ENCODE data around the gene SMIM36.
"Not testable (repeated sequence)": the region's sequence is repeated elsewhere in the genome, so short reads cannot be mapped to it uniquely, and the experiment has no call there.

The SMIM36 gene

DNA sequence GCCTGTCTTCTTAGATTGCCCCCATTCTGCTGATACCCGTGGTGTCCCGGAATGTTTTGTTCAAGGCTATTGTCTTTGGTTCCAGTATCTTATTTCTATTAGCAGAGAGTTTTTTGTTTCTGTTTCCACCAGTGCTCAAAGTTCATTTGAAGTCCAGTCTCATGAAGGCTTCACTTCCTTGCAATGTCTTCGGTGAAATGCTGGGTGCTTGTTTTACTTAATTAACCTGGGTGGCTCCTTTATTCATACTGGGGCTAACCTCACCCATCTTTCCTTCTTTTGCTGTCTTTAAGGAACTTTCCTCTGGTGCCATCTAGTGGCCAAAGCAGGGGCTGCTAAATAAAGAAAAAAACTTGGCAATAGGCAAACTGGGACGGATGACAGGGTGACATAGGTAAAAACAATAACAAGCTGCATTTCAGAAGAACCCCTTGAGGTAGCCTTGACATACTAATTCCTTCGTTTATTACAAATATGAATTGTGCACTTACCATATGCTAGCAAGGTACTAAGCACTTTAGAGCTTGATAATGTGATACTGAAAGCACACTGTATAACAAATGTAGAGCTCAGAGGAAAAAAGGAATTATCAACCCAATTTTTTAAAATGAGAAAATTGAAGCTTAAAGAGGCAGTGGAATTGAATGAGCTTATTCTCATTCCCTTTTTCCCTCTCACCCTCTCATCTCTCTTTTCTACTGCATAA lies 2.8 kb upstream of the SMIM36 start:
- H3K4me3 ChIP-seq (ENCODE audit: low read depth, low read length): no peak overlapping the region
- DNase-seq (ENCODE audit: low read depth): peak; percentile 8

DNA sequence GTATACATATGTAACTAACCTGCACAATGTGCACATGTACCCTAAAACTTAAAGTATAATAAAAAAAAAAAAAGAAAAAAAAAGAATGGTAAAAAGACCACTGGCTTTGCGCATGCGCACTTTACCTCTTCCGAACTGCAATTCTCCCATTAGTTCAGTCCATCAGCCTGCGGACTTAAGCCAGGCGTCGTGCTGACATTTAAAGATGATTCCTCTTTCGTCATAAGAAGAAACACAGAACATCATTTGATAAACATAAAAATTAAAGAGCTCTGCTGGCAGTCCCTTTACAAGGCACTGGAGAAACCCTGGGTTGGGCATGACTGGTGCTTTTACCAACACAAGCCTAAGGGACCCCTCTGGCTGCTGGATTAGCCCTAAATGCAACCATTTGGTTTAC lies 3.6 kb downstream of the SMIM36 start:
- not testable (repeated sequence) for DNase-seq (ENCODE audit: low read depth); H3K4me3 ChIP-seq (ENCODE audit: low read depth, low read length)

DNA sequence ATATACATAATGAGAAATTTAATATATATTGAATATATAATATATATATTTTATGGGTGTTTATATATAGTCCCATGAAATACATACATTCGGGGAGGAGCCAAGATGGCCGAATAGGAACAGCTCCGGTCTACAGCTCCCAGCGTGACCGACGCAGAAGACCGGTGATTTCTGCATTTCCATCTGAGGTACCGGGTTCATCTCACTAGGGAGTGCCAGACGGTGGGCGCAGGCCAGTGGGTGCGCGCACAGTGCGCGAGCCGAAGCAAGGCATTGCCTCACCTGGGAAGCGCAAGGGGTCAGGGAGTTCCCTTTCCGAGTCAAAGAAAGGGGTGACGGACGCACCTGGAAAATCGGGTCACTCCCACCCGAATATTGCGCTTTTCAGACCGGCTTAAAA lies 9.6 kb downstream of the SMIM36 start:
- not testable (repeated sequence) for H3K4me3 ChIP-seq (ENCODE audit: low read depth, low read length); DNase-seq (ENCODE audit: low read depth)

DNA sequence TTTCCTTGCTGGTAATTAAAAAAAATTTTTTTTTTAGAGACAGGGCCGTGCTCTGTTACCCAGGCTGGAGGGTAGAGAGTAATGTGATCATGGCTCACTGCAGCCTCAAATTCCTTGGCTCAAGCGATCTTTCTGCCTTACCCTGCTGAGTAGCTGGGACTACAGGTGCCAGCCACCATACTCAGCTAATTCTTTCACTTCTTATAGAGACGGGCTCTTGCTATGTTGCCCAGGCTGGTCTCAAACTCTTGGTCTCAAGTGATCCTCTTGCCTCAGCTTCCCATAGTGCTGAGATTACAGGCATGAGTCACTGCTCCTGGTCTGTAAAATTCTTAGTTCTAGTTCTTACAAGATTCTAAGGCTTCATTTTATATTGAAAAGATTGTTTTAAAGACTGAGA lies 11.1 kb downstream of the SMIM36 start:
- no peak overlapping the region for H3K4me3 ChIP-seq (ENCODE audit: low read depth, low read length)
- DNase-seq (ENCODE audit: low read depth): no peak

DNA sequence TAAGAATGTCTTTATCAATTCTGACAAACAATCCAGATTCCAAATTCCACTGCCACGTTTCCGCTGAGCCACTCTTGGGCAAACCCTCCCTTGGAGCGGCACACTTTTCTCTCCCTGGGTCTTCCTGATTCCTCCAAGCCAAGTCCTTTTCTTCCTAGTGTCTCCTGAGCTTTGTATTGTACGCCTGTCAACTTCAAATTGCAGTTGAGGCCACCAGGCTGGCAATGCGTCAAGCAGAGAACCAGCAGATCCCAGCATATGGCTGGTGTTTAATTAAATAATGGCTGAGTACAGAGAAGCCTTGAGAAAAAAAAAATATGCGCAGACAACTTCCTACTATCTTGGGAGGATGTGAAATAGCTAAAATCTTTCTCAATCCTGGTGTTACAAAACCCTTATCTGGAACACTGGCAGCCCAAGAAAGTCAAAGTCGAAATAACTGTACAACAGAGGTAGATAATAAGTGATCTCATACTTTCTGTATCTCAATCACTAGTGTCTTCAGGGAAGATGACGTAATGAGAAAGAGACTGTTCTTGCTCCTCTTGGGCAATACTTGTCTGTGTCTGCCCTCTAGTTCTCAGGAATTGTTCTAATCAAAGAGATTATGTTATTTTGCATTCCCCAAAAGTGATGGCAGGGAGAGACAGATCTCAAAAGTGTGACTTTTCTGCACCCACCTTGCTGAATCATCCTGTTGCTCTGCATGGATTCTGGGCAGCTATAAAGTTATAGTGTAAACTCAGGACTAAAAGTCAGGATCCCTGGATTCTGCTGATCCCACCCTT lies 15.0 kb downstream of the SMIM36 start:
- DNase-seq (ENCODE audit: low read depth): peak; percentile 44

DNA sequence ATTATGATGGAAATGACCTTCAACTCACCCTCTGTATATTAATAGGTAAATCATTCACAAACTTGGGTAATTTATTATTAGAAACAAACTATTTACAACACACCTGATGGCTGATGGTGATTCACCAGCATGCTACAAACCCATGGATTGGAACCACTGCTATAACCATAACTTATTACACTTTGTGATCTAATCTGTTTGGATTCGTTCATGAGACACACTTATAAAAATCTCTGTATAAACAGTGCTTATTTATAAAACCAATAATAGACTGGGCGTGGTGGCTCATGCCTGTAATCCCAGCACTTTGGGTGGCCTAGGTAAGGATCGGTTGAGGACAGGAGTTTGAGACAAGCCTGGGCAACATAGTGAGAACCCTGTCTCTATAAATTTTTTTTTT lies 16.0 kb downstream of the SMIM36 start:
- no peak for DNase-seq (ENCODE audit: low read depth)
- no peak overlapping the region for H3K4me3 ChIP-seq (ENCODE audit: low read depth, low read length)

More for the DNA sequence above, 15.0 kb downstream of the SMIM36 start:
- no peak overlapping the region for H3K4me3 ChIP-seq (ENCODE audit: low read depth, low read length)

DNA sequence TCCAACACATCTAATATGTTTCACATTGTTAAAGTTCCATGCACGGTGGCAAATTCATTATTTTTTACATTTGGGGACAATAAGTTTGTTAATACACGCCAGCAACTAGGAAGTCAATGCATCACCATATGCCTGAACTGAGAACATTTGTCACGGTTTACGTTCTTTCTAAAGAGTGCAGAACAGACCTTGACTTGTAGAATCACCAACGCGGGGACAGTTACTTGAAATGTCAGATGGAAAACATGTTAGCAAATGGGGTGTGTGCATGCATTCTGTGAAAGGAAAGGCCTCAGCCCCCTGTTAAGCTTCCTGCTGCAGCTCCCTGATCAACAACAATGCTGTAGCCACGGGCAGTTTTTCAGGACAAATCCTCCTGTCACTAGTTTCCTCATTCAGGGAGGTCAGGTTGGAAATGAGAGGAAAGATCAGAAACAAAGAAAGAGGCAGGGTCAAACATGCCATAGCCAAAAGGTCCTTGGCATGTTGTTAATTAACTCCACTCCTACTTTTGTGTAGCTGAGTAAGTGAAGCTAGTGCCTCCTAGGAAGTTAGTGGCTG lies 18.4 kb downstream of the SMIM36 start:
- H3K4me3 ChIP-seq (ENCODE audit: low read depth, low read length): no peak overlapping the region
- no peak for DNase-seq (ENCODE audit: low read depth)

DNA sequence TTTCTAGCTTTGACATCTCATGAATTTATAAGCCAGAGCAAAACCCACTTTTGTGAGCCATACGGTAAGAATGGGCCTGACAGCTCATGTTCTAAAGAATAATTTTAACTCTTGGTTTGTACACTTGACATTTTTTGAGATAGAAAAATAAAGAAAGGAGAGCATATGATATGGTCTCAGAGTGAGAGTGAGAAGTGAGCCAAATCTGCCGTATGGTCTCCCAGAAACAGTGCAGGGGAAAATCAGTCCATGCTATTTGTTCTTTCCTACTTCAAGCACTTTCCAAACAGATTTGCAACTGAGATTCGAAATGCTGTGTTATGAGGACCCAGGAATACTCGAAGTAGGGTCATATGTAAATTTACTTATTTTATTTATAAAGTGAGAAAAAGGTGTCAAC lies 20.9 kb downstream of the SMIM36 start:
- H3K4me3 ChIP-seq (ENCODE audit: low read depth, low read length): no peak overlapping the region
- DNase-seq (ENCODE audit: low read depth): no peak

DNA sequence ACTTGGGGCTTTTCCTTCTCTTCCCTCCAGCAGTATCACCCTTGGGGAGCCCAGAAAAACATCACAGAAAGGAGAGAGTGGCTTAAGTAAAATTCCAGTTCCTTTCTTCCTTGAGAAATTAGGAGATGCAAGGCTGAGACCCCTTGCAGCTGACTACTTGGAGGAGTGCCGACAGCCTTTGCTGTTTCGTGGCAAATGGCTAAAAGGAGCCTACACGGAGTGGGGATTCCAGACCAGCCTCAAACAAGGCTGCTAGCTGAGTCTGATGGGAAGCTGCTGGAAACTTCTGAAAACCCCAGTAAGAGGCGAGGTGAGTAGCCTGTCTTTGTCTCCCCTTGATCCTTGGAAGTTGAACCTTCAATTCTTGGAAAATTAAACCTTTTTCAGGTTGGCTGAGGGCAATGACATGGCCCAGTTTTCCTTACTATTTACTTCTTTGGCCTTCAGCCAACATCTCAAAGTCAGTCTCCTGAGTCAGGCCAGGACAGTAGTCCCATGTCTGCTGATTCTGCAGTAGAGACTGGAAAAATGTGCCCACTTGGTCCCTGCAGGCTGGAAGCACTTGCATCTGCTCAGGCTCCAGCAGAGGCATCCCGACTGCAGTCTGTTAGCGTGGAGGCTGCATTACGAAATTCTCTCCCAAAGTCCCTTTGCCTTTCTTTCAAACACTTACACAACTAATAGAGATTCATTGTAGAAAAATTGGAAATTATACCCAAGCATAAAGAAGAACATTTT lies 23.4 kb downstream of the SMIM36 start:
- no peak overlapping the region for H3K4me3 ChIP-seq (ENCODE audit: low read depth, low read length)
- no peak for DNase-seq (ENCODE audit: low read depth)

DNA sequence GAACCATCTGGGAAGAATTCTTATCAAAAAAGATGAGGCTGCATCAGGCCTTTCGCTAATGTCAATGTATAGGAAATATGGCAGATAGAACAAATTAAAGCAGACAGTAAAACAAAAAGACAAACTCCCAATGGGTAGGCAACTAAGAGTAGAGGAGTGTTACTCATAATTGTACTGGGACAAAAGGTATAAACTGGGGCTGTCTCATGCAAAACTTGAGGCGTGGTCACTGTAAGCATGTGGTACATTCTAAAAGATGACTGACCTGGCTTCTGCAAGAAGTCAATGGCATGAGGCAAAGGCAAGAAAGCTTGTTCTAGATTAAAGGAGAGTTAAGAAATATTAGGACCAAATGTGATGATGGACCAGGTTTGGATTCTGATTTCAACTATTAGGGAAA lies 26.7 kb downstream of the SMIM36 start:
- DNase-seq (ENCODE audit: low read depth): no peak
- no peak overlapping the region for H3K4me3 ChIP-seq (ENCODE audit: low read depth, low read length)

DNA sequence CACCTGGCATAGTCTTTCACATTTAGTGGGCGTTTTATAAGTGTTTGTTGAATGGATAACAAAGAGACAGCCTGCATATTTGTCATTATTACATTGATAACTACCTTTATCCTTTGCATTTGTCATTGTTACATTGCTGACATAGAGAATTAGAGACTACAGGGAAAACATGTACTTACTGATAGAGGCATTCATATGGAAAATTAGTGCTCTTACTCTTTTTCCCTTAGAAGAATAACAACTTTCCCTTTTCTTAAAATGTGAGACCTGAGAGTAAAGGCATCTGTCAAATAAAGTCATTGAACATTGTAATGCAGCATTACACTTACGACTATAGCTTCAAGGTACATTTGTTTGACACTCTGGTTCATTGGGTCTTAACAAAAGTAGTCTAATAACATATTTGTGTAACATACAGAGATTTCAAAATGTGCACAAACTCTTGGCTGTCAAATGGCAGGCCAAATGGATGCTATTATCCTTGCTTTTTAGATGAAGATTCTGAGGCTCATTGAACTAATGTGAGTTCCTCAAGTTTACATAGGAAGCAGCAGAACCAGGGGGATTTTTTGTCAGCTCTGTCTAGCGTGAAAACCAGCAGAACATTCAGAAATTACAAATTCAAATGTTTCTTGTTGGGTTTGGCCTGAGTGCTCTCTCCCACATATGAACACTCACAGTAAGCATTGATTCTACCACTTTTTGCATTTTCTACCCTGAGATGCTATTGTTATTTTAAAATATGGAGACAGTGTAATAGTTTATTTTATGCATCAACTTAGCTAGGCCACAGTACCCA lies 28.5 kb downstream of the SMIM36 start:
- H3K4me3 ChIP-seq (ENCODE audit: low read depth, low read length): no peak overlapping the region
- no peak for DNase-seq (ENCODE audit: low read depth)

DNA sequence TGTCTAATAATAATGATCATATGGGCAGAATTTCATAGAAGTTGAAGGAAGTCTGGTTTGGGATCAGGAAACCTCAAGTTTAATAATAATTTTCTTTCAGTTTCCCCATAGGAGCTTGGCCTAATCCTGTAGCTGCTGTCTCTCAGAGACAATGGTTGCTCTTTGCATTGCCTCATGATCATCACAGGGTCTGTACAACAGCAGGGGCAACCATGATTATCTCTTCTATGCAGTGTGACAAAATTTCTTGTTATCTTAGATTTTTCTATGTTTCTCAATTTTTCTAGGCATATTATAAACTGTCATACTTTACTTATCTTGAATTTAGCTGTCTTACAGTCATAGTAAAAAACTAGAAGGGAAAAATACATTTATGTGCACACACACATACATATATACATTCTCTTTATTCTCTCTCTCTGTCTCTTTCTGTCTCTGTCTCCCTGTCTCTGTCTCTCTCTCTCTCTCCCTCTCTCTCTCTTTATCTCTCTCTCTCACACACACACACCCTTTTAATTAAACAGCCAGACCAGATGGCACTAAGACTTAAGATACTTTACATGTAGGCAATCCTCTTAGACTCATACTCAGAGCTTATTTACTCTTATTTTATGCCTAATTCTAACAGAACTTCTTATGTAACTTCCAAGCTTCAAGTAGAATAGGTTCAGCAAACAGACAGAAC lies 30.5 kb downstream of the SMIM36 start:
- DNase-seq (ENCODE audit: low read depth): no peak
- no peak overlapping the region for H3K4me3 ChIP-seq (ENCODE audit: low read depth, low read length)

DNA sequence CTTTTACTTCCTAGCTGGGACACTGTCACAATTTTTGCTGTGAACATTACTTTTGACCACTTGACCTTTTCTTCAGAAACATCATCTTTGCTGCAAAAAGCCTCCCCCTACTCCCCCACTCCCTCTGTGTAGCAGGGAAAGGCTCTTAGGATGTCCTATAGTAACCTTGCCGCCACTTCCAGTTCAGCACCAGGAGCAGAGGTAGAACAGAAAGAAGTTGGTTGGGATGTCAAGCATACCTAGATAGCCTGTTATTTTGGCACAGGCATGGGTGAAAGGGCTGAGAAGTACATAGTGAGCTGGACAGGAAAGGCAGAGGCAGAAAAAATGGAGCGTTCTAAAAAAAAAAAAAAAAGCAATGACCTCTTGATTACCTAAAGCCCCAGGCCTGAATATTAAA lies 31.3 kb downstream of the SMIM36 start:
- no peak for DNase-seq (ENCODE audit: low read depth)
- no peak overlapping the region for H3K4me3 ChIP-seq (ENCODE audit: low read depth, low read length)

DNA sequence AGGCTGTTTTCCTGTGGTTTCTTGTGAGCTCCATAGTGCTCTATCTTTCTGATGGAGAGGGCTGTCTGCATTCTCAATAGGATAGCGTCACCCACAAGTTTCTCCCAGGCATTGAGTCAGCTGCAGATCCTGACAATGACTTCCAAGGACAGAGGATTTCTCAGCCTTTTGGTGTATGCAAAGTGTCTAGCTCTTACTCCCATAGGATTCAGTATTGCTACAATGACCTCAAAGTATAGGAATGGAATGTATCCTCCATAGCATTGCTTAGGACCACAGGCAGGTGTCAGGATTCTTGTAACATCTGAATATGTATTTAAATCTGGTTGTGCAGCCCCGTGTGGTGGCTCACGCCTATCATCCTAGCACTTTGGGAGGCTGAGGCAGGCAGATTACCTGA lies 32.3 kb downstream of the SMIM36 start:
- H3K4me3 ChIP-seq (ENCODE audit: low read depth, low read length): no peak overlapping the region
- no peak for DNase-seq (ENCODE audit: low read depth)

DNA sequence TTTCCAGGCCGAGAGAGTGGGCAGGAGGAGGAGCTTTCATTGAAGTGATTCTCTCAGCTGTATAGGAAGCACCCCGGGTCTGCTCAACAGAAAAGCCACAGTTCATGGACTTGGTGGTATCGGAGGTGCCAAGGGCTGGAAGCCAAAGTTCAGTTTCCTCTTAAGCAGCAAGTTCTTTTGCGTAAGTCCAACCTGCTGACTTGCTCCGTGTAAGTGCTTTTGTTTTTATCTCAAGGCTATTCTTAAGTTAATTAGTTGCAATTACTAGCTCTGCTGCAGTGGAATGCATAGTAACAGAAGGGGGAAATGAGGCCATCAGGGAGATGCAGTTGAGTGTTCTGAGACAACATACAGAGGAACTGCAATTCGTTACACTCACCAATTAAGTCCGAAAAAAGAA lies 44.6 kb downstream of the SMIM36 start:
- H3K4me3 ChIP-seq (ENCODE audit: low read depth, low read length): no peak overlapping the region
- DNase-seq (ENCODE audit: low read depth): no peak

DNA sequence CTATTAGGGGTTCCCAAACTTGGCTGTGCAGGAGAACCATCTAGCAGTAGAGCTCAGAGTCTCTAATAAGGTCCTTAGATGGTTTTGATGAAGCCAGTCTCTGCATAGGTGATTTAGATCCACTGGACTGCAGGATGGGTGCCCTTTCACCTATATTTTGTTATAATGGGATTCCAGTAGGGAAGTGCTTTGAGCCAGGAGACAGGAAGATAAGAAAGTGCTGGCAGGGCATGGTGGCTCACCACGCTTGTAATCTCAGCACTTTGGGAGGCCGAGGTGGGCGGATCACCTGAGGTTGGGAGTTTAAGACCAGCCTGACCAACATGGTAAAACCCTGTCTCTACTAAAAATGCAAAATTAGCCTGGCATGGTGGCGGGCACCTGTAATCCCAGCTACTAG lies 45.5 kb downstream of the SMIM36 start:
- not testable (repeated sequence) for DNase-seq (ENCODE audit: low read depth); H3K4me3 ChIP-seq (ENCODE audit: low read depth, low read length)

DNA sequence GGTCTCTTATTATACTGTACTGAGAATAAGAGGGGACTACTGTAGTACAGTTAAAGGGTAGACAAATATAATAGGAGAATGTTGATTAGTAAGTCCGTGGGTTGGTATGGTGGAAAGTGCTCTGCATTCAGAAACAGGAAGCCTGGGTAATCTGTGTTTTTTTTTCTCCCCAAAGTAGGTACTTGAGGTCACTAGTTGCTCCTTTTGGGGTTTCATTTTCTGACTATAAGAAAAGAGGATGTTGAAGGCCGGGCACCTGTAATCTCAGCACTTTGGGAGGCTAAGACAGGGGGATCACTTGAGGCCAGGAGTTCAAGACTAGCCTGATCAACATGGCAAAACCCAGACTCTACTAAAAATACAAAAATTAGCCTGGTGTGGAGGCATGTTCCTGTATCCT lies 47.7 kb downstream of the SMIM36 start:
- no peak overlapping the region for H3K4me3 ChIP-seq (ENCODE audit: low read depth, low read length)
- DNase-seq (ENCODE audit: low read depth): no peak

DNA sequence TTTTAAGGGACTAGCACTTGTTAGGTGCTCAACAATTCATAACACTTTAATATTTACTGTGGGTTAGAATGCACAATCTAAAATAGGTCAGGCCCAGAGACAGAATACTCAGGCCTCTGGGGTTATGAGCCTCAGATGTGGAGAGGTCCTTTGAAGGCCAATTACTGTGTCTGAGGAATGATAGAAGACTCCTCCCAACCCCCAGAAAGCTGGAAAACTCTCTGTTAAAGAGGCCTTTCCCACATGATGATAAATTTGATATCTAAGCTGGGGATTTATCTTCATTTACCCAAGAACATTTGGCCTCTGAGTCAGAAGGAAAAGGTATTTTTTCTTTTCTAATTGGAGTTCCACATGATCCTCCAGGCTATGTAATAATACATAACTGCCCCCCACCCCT lies 48.5 kb downstream of the SMIM36 start:
- no peak for DNase-seq (ENCODE audit: low read depth)
- H3K4me3 ChIP-seq (ENCODE audit: low read depth, low read length): no peak overlapping the region

DNA sequence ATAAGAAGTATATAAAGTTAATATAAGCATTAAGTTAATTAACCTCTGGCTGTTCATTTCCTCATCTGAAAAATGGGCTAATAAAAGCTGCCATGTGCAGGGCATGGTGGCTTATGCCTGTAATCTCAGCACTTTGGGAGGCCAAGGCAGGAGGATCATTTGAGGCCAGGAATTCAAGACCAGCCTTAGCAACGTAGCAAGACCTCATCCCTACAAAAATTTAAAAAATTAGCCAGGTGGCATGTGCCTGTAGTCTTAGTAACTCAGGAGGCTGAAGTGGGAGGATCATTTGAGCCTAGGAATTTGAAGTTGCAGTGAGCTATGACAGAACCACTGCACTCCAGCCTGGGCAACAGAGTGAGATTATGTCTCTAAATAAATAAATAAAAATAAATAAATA lies 49.0 kb downstream of the SMIM36 start:
- no peak for DNase-seq (ENCODE audit: low read depth)
- no peak overlapping the region for H3K4me3 ChIP-seq (ENCODE audit: low read depth, low read length)

All from skeletal muscle cell (primary cell).